Measurements from ENCODE around the gene NDST4.

NDST4 gene

GRCh38 chr4:114900934-114901333 lies 212.5 kb downstream of the NDST4 start:
- DNase-seq: no peak

DNA sequence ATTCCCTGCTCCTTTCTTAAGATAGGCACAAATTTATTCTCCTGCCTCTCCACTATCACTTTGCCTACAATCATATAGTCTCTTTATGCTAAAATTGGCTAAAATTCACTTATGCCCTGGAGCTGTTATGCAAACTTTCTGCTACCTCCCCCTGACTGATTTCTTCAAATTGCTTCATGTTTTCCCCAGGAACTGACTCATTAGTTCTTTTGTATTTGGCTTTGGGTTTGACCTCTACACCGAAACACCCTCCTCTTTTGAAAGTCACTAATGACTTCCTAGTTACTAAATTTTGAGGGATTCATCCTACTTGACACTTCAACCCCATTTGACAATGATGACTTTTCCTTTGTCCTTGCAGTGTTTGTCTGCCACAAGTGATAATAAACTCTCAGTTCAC lies 222.6 kb downstream of the NDST4 start:
- DNase-seq: peak; percentile 66

- no peak for DNase-seq
Measured at GRCh38 chr4:114886761-114887160, 226.7 kb downstream of the NDST4 start.

- no peak for DNase-seq
Measured at GRCh38 chr4:114883641-114884040, 229.8 kb downstream of the NDST4 start.

- no peak for DNase-seq
Measured at GRCh38 chr4:114879916-114880669, 233.3 kb downstream of the NDST4 start.

GRCh38 chr4:114875630-114876029 lies 237.8 kb downstream of the NDST4 start:
- no peak for DNase-seq

GRCh38 chr4:114874321-114874720 lies 239.1 kb downstream of the NDST4 start:
- DNase-seq: no peak

GRCh38 chr4:114870987-114871386 lies 242.4 kb downstream of the NDST4 start:
- DNase-seq: no peak

DNA sequence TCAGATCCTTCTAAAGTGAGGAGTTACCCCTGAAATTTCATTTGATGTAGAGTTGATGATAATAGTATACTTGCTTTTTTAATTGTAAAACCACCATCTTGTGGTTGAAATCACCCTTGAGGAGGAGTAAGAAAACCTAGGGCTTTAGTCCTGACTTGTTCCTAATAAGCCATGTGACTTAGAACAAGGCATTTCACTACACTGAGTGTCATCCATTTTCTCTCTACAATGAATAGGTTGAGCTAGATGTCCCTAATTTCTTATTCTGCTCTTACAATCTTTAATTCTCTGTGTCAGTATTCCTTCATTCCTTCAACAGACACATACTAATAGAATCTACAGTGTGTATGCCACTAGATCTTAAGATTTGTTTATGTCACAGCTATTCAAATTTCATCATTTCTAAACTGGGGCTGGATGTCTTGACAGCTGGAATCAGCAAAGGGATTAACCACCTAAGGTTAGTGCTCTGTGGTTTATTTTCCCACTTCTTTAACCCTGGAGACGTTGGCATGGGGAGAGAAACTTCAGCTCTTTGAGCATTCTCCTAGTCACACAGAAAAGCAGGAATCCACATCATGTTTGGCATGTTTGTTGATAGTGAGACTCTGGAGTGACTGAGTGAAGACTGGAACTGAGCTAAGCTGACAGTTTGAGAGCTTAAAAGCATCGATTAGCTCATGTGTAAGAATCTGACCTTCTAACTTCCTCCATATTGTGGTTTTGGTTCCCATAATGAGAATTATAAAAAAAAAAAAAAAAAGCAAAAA lies 246.3 kb downstream of the NDST4 start:
- DNase-seq: no peak

GRCh38 chr4:114864060-114864459 lies 249.4 kb downstream of the NDST4 start:
- no peak for DNase-seq

GRCh38 chr4:114860786-114861185 lies 252.6 kb downstream of the NDST4 start:
- DNase-seq: no peak

DNA sequence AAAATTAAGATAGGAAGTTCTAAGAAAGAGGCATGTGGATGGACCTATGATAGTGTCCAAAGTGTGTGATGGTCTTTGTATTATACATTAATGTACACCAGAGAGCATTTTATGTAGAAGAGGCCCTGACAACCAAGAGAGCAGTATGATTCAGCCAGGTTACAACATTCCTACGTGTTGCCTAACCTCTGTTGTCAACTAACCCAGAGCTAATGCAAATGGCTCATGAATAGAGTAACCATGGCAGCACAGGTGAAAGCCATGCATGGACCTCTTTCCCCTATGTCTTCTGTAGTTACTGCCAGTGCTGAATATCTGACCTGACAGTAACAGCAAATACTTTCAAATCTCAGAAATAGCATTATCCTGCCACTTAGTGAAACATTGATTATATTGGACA lies 255.6 kb downstream of the NDST4 start:
- no peak for DNase-seq

- no peak for DNase-seq
Measured at GRCh38 chr4:114839986-114840385, 273.4 kb downstream of the NDST4 start.

DNA sequence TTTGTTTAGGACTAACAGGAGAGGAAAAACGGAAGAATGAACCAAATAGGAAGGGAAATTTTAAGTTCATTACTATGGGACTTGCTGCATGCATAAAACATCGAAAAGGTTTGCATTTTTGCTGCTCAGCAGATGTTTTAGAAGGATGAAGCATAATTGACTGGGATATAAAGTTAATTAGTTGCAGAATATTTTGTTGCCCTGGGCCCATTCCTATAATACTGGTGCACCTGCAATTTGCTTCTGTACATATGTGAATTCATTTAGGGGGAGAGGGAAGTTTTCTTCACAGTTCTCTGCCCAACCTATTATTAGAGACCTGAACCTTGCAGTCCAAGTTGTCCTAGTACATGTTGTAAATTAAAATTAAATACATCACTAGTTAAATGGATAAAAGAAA lies 282.8 kb downstream of the NDST4 start:
- no peak for DNase-seq

DNA sequence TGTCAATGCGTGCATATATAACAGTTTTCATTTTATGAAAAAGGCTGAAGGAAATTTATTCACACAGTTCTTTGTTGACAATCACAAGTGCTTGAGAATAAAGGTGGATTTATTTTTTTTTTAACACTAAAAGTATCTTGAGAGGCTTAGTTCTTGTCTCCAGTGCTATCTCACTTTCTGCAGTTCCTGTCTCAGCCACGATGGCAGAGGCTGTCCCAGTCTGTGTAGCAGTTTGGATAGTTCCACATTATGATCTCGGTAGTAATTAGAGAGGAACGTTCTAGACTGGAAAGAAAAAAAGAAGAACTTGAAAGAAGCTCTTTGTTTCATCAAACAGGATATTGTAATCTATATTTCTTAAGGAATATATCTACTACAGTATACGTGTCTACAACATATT lies 285.8 kb downstream of the NDST4 start:
- no peak for DNase-seq

- DNase-seq: no peak
Measured at GRCh38 chr4:114815760-114816159, 297.7 kb downstream of the NDST4 start.

DNA sequence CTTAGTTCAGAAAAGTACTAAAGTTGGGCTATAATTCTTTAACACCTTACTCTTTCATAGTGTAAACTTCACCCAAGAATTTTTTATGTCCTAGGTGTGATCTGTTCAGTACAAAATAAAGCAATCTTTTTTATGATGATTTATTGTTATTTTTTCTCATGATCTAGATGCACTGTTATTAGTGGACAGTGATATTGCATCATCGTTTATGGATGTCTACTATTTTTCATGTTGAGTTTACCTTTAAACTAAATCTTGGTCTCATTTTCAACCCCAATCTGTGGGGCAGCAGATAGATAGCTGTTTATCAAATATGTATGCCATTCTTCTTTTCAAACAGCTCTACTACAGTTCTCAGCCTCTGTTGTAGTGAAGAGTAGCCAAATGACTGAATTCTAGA lies 299.5 kb downstream of the NDST4 start:
- no peak for DNase-seq

DNA sequence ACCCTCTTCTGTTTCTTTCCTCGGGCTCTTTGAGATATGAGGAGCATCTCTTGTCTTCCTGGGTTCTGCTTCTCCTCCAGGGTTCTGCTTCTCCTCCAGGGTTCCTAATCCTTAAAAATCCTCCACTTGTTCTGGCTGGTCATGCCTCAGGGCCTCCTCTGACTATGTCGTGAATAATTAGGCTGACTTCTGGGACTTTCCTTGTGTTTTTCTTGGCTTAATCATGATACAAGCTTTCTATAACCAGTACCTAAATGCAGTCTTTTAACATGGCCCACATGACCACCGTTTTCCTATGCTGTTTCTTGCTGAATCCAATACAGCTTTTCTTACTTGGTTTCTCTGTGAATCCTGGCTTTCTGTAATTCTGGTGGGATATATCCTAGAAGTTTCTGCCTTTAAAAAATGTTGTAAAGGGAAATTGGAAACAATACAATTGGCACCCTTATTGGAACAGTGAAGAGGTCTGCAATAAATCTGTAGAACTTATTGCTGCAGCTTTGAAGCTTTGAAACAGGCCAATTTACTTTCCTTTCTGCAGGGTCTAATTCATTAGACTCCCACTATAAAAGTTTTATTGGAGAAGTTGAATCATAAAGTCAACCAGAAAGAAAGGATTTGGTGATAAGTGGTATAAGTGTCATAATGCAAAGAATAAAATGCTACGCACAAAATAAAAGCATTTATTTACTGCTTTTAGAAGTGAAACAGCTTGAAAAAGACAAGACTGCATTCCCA lies 301.7 kb downstream of the NDST4 start:
- no peak for DNase-seq

GRCh38 chr4:114807759-114808404 lies 305.5 kb downstream of the NDST4 start:
- DNase-seq: no peak

DNA sequence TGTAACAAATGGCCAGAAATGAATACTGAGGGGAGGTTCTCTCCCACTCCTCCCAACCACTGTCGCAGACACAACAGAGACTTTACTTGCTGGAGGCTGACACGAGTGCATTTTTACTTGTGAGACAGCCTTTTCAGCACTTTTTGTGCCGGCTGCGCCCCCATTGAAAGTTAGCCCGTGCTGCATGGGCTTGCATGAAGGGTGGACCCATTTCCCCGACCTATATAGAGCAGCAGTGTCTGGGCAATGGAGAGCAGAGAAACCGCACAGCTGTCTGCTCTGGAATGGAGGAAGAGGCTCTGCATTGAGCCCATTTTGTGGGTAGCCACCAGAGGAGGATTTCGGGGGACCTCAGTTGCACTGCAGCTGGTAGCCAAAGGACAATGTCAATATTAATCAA lies 306.1 kb downstream of the NDST4 start:
- no peak for DNase-seq

DNA sequence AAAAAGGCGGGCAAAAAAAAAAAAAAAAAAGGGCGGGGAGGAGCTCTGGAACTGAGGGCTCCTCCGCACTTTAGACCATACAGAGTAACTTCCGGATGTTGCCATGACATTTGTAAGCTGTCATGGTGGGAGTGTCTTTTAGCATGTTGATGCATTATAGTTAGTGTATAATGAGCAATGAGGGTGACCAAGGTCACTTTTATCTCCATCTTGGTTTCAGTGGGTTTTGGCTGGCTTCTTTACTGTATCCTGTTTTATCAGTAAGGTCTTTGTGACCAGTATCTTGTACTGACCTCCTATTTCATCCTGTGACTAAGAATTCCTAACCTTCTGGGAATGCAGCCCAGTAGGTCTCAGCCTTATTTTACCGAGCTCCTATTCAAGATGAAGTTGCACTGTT lies 321.4 kb downstream of the NDST4 start:
- DNase-seq: no peak

- DNase-seq: no peak
Measured at GRCh38 chr4:114785570-114785969, 327.9 kb downstream of the NDST4 start.

DNA sequence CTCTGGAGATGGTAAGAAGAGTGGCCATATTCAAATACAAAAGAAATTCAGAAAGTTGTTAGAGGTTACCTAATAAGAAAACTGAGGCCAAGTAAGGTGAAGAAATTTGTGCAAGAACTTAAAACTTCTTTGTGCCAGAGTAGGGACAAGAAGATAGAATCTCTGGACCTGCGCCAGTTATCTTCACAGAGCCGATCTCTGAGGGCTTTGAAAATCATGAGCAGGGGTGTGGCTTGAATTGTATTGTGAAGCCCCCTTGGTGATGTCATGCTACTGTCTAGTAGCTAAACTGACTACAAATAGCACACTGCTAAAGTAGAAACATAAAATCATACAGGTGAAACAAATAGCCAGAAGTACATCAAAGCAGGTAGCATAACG lies 330.2 kb downstream of the NDST4 start:
- DNase-seq: no peak
